OCI-M2 (cell line): ENCODE measurements around the gene MED20.

ENCODE experiments used
- DNase-seq: peaks from one replicate; lab custom pipeline; 2025; ENCODE audit not compliant: unreplicated experiment; lab: John Stamatoyannopoulos, UW

The MED20 gene

DNA sequence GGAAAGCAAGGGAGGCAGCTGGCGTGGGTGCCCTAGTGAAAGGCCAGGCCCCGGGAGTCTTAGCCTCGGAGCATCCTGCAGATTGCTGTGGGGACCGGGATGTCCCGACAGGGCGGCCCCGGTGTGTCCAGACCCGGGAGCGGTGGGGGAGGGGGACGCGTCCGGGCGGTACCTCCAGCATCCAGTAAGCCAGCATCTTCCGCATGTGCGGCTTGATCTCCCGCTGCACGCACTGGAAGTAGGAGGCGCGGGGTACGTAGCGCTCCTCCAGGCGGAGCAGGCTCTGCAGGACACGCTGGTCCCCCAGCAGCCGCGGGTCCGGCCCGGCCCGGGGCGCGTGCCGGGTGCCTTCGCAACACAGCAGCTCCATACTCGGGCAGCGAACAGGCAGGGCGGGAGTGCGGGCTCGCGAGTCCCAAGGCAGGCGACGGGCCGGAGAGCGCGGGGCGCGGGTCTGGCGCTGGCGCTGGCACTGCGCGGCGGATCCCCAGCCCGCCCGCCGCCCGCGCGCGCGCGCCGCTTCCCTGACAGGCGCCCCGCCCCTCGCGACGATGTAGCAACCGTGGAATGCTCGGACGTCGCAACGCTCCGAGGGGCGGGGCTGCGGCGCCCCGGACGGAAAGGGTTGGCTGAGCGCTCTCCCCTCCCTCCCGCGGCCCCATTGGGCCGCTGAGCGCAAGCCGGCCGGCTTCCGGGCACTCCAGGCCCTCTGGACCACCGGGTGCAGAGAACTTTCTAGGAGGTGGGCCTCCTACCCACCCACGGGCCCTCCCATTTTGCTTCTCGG, 20.5 kb upstream of the MED20 start, which contains the start of gene CCND3:
CCND3 (minus strand) TSS at position 529 of the 787 bp plus-strand sequence; CDS start at position 370, 159 bp downstream.
- peak; percentile 86 for DNase-seq

DNA sequence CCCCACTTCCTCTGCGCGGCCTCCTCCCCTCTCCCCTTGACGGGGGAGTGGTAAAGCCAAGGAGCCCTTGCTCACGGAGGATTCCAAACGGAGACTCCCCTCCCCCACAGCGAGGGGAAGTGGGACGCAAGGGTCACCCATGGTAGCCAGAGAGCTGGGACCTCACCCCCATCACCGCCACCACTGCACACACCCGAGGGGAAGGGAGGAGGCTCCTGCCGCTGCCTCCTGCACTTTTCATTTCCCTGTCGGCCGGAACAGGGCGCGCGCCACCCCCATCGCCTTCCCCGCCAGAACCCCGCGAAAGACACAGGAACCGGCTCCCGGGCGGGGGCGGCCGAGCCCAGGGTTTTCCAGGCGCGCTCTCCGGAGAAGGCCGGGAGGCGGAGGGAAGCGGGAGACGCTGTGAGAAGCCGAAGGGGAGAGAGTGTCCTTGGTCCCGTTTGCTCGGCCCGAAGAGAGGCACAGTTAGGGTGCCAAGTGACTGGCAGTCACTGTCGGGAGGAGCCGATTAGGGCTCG, 19.9 kb upstream of the MED20 start:
- no peak for DNase-seq

DNA sequence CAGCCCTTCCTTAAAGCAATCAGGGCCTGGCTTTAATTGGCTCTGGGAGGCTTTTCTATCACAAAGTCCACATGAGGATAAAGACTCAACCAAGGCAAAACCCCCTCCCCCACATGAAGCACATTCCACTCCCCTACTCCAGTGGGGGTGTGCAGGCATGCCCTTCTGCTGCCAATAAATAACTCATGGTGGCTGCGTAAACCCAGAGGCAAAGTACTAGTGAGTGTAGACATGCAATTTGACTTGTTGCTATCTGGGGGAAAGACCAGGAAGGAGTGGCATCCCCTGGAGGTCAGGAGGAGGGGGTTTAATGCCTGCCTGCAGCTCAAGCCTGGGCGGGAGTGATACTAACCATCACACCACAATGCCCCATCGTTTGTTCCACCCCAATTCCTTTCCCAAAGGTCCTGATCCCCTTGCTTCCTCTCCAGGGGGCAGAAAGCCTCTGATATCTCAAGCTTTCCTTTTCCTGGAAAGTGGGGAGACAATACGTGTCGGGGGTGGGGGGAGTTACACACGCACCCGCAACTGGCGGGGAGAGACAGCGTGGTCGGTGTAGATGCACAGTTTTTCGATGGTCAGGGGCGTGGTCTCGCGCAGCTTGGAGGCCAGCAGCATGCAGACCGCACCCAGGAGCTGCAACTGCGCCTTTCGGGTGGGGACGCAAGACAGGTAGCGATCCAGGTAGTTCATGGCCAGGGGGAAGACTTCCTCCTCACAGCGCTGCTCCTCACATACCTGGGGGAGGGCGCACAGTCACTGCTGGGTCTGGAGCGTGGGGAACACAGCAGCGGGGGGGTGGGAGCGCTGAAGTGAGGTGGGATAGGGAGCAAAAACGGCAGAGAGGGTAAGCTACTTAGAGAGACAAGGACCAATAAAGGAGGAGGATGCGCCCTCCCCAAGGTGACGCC, 19.2 kb upstream of the MED20 start:
- no peak for DNase-seq

DNA sequence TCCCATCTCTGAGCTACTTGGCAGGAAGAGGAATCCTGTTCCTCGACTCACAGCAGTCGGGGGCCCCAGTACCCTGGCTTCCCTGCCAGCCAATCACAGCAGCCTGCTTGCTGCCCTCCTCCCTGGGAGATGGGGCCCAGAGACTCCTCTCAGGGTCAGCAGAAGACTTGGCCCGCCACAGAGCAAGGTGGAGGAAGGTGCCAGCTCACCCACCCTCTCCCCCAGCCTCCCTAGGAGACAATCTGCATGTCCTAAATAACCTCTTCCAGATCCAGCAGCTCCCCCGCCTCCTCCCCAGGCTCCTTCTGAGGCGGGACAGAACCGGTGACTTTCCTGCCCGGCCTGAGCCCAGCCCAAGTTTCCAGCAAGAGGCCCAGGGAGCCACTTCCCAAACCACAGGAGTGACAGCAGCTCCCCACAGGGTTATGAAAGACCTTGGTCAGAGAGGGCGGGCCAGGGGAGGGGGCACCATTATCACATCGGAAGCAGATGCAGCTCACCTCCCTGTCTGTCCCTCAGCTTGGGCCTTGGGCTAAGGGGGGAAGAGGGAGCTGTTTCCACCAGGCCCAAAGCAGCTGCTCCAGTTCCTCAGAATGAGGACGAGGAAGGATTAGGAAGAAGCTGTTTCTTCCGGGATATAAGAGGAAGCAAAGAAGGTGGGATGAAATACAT, 18.4 kb upstream of the MED20 start:
- peak; percentile 70 for DNase-seq

DNA sequence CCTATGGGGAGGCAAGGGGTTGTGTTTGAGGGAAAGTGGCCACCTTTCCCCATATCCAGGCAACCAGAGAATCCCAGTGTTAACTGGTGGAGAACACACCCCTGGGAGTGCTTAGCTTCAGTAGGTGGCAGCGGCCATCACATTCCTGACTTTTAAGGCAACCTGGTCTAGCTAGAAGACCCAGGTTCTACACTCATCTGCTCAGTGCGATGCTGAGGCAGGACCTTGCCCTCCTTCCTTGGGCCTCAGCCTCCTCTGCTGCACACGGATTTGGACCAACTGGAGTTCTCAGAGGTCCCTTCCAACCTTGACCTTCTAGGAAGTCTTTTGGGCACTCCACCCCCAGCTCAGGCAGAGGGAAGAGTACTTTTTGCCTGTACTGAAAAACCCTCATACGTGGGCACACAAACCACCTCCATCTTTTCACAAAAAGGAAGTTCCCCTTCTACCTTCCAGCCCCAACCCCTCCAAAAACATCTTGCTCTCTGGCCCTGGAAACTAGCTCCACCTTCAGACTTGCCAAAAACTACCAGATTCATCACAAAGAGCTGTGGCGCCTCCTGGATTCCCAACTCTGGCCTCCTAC, 17.7 kb upstream of the MED20 start:
- no peak for DNase-seq

DNA sequence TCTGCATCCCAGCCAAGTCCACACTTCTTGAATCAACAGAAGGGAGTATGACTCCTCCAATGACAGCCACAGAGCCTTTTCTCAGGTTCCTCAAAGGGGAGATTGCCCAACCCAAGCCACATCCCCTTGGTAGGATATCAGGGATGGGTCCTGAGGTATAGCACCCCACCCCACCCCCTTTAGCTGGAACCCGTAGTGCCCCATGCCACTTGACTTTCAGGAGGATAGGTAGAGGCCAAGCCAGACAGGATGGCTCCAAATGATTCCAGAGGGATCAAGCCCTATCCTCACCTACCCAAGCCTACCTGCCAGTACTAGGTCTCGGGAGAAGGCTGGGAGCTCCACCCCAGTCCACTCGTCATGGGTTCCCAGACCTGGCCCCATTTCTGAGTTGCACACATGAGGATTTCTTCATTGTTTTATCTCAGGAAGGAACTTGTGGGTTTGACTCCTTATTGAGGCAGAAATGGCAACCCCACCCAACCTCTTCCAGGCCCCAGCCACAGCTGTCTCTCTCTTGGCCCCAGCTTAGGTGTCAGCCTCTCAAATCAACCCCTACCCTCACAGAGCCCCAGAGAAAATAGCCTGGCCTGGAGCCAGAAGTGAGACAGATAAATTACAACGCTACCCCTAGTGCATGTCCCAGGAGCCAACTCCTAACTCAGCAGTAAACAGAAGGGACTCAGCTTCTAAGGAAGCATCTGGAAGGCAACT, 17.1 kb upstream of the MED20 start:
- no peak for DNase-seq

DNA sequence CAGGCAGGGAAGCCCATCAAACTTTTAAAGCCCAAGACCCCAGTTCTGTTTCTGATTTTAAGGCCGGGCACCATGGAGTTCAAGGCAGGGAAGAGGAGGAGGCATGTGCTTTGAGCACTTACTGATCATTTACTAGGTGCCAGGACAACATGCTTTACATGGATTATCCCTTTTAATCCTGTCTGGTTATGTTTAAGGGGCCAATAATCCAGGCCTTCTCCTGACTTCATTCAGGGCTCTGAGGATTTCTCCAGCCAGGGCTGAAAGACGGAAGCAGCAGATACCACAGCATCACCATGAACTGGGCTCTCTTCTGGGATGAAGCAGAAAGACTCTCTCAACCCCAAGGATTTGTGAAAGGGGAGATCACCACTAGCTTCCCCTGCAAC, 16.5 kb upstream of the MED20 start:
- no peak for DNase-seq

DNA sequence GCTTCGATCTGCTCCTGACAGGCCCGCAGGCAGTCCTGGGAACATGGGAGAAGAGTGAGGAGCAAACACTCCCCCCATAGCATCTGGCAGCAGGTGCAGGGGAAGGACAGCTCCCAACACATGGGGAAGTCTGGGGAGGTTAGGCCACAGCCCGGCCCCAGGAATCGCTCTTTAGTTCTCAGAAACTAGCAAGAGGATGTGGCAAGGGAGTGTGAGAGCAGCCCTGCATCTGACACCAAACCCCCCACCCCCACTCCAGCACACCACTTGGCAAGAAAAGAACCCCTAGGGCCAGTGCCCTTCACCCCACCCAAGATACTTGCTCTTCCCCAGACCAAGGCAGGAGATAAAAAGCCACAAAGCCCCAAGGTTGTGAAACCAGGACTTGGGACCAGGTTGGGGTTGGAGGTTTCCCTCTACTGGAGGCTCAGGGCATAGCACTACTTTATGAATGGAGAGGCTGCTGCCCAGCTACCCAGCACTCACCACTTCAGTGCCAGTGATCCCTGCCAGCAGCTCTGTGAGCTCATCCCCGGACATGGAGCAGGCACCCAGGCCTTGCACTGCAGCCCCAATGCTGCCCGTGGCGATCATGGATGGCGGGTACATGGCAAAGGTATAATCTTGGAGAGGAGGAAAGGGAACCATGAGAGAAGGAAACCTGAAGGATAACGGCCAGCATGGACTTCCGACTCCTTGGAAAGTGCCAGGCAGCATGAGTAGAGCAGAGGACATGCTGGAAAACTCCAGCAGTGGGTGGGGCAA, 15.3 kb upstream of the MED20 start:
- DNase-seq = peak; percentile 91

DNA sequence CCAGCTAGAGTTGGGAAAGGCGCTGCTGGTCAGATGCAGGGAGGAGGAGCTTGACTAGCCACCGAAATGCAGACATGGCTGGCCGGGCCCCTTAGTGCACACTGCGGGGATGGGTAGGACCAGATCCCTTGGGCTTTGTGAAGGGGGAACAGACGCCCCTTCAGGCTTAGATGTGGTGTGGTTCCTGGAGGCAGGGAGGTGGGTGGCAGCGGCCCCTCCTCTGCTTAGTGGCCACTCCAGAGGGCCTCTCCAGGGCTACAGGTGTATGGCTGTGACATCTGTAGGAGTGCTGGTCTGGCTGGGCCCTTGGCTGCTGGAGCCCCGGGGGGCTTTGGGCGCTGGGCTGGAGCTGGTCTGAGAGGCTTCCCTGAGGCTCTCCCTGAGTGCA, 14.7 kb upstream of the MED20 start:
- DNase-seq = no peak

DNA sequence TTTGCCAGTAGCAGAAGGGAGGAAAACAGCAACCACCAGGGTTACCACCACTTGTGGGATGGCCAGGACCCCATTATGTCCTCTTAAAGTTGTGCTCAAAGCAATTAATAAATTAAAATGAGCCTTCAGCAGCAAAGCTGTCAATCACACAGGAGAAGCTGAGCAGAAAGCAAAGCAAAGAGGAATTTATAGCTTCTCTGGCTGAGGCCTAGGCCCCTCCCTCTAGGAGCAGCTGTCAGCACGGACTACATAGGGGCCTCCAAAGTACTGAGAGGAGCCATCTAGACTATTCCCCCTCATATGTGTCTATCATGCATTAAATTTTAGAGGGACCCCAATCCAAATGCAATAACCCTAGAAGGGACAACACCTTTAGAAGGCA, 14.2 kb upstream of the MED20 start:
- DNase-seq = no peak

DNA sequence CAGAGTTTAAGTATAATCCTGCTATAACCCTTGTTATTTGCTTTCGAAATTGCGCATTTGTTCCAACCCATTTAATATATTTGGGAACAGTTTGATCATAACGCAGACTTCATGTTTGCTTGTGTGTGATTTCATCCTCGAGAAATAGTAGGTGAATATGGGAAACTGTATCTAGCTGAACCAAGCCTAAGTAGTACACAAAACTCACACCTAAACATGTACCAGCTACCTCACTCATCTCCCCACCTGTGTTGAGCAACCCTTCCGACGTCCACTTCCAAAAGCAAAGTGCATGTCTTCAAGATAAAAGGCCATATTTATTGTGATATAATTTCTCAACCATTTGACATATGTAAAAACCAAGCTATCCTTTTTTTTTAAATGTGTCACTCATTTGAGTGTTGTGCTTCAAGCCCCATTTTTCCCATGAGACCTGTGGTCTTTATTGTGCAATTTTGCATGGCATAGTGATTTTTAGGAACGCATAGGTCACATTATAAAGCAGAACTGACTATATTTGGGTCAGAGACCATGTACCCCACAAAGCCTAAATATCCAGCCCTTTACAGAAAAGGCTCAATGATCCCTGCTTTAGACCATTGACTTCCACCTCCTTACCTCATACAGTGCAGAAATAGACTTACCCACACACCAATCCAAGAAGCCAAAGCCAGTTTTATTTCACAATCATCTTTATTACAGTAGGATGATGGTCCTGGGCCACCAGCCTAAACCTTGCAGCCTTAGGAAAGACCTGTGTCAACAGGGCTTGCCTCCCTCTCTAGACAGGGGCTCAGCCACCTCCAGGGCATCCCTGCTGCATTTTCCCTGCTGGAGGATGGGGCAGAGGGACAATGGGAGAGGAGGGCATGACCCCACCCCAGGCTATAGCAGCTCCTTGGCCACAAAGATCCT, 13.6 kb upstream of the MED20 start:
- DNase-seq = no peak

DNA sequence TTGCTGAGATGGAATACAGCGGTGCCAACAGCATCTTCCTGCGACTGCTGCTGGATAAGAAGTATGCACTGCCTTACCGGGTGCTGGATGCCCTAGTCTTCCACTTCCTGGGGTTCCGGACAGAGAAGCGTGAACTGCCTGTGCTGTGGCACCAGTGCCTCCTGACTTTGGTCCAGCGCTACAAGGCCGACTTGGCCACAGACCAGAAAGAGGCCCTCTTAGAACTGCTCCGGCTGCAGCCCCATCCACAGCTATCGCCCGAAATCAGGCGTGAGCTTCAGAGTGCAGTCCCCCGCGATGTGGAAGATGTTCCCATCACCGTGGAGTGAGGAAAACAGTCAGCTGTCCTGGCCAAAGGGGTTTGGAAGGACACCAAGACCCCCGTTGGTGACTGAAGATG, 11.4 kb upstream of the MED20 start:
- DNase-seq = no peak

DNA sequence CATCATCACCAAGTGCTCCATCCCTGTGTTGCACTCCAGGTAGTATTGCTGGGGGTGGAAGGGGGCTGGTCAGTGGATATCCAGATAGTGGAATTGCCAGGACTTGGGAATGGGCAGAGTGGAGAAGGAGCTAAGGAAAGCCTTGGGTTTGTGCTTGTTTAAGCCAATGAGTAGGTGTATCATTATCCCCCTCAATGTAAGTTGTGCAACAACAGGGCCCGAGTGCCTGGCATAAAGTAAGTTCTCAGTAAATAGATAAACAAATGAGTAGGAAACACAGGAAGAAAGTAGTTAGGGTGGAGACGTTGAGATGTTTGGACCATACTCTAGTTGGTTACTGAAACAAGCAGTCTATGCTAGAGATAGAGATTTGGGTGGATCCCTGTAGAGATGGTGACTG, 10.9 kb upstream of the MED20 start:
- no peak for DNase-seq

DNA sequence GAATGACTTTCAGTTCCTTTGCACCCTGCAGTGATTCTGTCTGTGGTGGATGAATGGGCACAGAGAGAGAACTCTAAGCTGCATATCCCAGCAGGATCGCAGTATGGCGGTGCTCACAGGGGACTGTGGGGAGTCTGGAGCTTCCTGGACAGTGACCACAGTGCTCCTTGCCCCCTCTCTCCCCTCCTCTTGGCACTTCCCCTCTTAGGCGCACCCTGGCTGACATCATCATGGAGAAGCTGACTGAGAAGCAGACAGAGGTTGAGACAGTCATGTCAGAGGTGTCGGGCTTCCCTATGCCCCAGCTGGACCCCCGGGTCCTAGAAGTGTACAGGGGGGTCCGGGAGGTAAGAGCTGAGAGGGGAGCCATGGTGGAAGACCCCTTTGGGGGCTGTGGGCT, 9.0 kb upstream of the MED20 start:
- no peak for DNase-seq

DNA sequence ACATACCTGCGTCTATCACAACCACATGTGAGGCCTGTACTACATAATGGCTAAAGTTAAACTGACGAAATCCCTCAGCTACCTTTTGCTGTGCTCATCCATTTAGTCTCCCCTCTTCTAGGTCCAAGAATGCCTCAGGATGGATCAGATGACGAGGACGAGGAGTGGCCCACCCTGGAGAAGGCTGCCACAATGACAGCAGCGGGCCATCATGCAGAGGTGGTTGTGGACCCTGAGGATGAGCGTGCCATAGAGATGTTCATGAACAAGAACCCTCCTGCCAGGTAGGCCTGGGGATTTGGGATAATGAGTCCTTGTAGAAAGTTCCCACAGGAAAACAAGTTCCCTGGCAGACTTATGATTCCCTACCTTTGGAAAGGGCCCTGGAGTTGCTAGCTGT, 6.3 kb upstream of the MED20 start:
- DNase-seq = no peak

DNA sequence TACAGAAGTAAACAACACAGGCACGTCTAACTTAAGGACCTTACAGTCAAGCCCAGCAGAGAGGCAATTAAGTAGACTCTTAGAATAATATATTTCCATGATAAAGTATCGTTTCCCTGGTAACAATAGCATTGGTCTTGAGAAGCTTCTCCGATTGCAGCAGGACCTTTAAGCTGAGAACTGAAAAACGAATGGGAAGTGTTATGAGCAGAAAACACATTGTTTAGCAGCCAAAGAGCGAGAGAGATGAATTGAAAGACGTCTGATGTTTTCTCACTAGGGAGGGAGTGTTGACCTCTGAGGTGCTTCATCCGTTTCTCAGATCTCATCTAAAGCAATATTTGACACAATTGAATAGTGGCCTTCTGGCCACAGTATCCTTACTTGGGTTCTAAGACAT, 1.2 kb upstream of the MED20 start:
- no peak for DNase-seq

DNA sequence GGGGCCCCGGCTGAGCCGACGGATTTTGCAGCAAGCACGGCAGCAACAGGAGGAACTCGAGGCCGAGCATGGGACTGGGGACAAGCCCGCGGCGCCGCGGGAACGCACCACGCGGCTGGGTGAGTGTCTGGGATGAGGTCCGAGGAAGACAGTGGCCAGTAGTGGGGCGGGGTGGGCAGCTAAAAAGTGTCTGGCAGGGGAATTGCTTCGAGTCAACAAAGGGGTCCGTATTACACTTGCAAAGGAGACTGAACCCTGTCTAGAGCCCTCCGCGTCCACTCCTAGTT, 716 bp upstream of the MED20 start:
- no peak for DNase-seq

DNA sequence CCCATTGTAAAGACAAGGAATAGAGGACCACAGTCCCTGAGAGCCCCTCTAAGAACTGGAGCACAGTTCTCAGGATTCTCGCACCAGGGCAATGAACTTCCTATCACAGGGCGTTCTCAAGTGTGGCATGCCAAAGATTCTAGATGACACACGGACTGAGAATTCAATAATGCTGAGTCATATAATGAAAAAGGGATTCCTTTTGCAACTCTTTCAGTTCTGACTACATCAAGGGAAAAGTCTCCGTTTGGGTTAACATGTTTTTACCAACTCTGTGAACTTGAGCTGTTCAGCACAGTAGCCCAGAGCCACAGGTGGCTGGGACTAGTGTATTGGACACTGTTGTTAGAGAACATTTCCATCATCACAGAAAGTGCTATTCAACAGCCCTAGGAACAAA, 3.4 kb downstream of the MED20 start:
- no peak for DNase-seq
